Left ventricle myocardium inferior (tissue), 1 donor: ENCODE data around the gene DDX10. TPM values are rescaled to one million over a fixed set of nuclear protein-coding genes. Genes with fewer than 3 reads are reported as not detected.

Experiments
- DNase-seq: peaks from one replicate; pipeline ENCODE4 v3.0.0-alpha.2; 2020
- H3K27ac ChIP-seq: fragments of 200-600 bp; replicated peaks from 2 replicates; pipeline ENCODE4 v1.8.0; 2021
- H3K27me3 ChIP-seq: fragments of 200-600 bp; 2 replicates; pipeline ENCODE4 v1.8.0; 2021; ENCODE audit warnings: low read depth
- H3K36me3 ChIP-seq: fragments of 200-600 bp; 2 replicates; pipeline ENCODE4 v1.8.0; 2021
- H3K4me1 ChIP-seq: fragments of 200-600 bp; 2 replicates; pipeline ENCODE4 v1.8.0; 2021
- H3K4me3 ChIP-seq: fragments of 200-600 bp; 2 replicates; pipeline ENCODE4 v1.8.0; 2021; ENCODE audit warnings: mild to moderate bottlenecking, moderate library complexity
- H3K9me3 ChIP-seq: fragments of 200-600 bp; replicated peaks from 2 replicates; pipeline ENCODE4 v1.8.0; 2021
- CTCF ChIP-seq: fragments of 200-600 bp; IDR thresholded peaks from 2 replicates; pipeline ENCODE4 v1.8.0; 2021; ENCODE audit warnings: antibody characterized with exemption, mild to moderate bottlenecking, borderline replicate concordance
- intact Hi-C: fragments of 100-400 bp; cut with micrococcal nuclease; formaldehyde crosslinking; loops from one replicate; pipeline ENCODE4 v1.11.0; 2022
- total RNA-seq: library from RNA; stranded (reverse); fragmentation: NEBNext Ultra II Directional; extraction: Animal tissue kit (Norgen Biotek cat#: 25700); gene quantifications from one replicate; pipeline ENCODE4 v1.2.1, GENCODE V29; 2021
- donor health status: DM: no; HTN: yes; CAD: no; lungs with severe emphysema.

The DDX10 gene
- total RNA-seq, 1 donor from 2014 or later: 11.7 TPM

- H3K9me3 ChIP-seq: no peaks in the 10 kb centered on the region
- intact Hi-C loops: no loop called here
- H3K27ac ChIP-seq: no peak overlapping the region
- no peak overlapping the region for H3K4me3 ChIP-seq
- no peaks in the 10 kb centered on the region for H3K36me3 ChIP-seq
- no peak for DNase-seq
- TF ChIP-seq CTCF: no peak
- no peaks in the 10 kb centered on the region for H3K27me3 ChIP-seq
- H3K4me1 ChIP-seq: peaks cover 30% of the 10 kb centered on the region
Observed at GRCh38 chr11:108757630-108758029, 92.8 kb downstream of the DDX10 start.

GRCh38 chr11:108758458-108758857 is 93.6 kb downstream of the DDX10 start:
- Histone ChIP-seq H3K27ac (no peak overlapping the region), H3K27me3 (no peaks in the 10 kb centered on the region), H3K36me3 (no peaks in the 10 kb centered on the region), H3K9me3 (no peaks in the 10 kb centered on the region), H3K4me3 (no peak overlapping the region), H3K4me1 (peaks cover 30% of the 10 kb centered on the region)
- intact Hi-C loops: no loop called here
- no peak for DNase-seq
- TF ChIP-seq CTCF: no peak

GRCh38 chr11:108766596-108767173 is 101.8 kb downstream of the DDX10 start:
- Histone ChIP-seq H3K27me3 (no peaks in the 10 kb centered on the region), H3K4me3 (no peak overlapping the region), H3K36me3 (peaks cover 3% of the 10 kb centered on the region), H3K27ac (no peak overlapping the region), H3K9me3 (peaks cover 9% of the 10 kb centered on the region), H3K4me1 (no peaks in the 10 kb centered on the region)
- DNase-seq: no peak
- intact Hi-C loops: no loop called here
- no peak for TF ChIP-seq CTCF

- no peaks in the 10 kb centered on the region for H3K27me3 ChIP-seq
- no peak for TF ChIP-seq CTCF
- no peak for DNase-seq
- peaks cover 9% of the 10 kb centered on the region for H3K9me3 ChIP-seq
- H3K36me3 ChIP-seq: peaks cover 3% of the 10 kb centered on the region
- intact Hi-C loops: no loop called here
- H3K4me1 ChIP-seq: no peaks in the 10 kb centered on the region
- H3K27ac ChIP-seq: no peak overlapping the region
- no peak overlapping the region for H3K4me3 ChIP-seq
Observed at GRCh38 chr11:108768370-108768769, 103.5 kb downstream of the DDX10 start.

GRCh38 chr11:108768964-108769363 is 104.1 kb downstream of the DDX10 start:
- Histone ChIP-seq H3K4me1 (no peaks in the 10 kb centered on the region), H3K27me3 (no peaks in the 10 kb centered on the region), H3K9me3 (peaks cover 9% of the 10 kb centered on the region), H3K4me3 (no peak overlapping the region), H3K27ac (no peak overlapping the region), H3K36me3 (peaks cover 3% of the 10 kb centered on the region)
- intact Hi-C loops: no loop called here
- TF ChIP-seq CTCF: no peak
- no peak for DNase-seq
